ENCODE measurements around the gene CDH19.

DNA sequence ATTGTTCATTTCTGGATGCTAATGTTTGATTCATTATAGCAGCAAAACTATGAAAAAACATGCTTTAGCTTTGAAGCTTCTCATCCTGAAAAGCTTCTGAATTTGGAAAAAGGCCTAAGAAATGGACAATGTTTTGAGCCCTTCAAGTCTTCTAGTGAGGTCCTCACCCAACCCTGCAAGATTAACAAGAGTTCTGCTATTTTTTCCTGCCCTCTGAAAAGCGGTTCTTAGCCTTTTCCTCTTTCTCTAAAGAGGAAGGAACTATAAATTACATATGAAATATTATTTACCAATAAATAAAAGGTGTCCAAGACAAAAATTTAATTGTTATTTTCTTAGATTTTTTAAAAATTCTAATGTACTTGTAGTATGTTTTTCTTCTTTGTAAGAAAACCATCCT, 19.9 kb upstream of the CDH19 start:
- TF ChIP-seq ATF7 (IDR thresholded peaks at IDR 0.05; ENCODE audit: low read depth) (no peak), YY1 (IDR thresholded peaks at IDR 0.05; ENCODE audit: low read depth, low read length) (no peak)

All from GM12878 (cell line).